IPS-NIHi11 (cell line): ENCODE measurements around the gene AGBL4.

ENCODE experiments used
- DNase-seq: peaks from one replicate; pipeline ENCODE4 v3.0.0; 2012; ENCODE audit warnings: mixed read lengths, low spot score

AGBL4 gene

DNA sequence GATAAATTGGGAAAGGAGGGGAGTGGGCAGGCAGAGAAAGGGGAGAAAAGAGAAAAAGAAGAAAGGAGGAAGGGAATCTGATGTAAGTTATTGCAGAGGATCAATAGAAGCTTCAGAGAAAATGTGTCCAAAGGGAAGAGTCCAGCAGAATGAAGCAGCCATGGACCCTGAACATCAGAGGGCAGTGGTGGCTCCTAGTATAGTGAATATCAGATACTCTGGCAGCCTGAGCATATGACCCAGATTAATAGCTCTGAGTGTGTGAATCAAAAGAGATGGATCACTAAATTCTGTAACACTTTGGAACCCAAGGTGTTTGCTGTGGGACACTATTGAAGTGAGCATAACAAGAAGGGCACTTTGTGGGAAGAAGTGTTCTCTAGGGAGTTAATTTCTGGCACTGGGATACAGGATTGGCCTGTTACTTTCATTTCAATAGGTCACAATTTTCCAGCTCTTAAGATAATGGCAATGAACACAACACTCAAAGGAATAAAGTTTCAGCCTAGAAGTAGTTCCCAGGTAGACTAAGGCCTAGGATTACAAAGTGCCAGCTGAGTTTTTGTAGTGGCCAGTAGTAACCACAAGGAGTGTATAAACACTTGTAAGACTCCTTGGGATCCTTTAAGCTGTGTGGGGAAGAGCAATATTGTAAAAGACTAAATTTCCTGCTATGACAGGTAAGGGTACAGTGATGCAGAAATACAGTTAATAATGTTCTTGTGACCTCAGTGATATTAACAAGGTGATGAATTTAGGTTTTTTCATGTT, 1082.6 kb downstream of the AGBL4 start:
- peak; percentile 5 for DNase-seq

- DNase-seq: no peak
These were observed 1083.4 kb downstream of the AGBL4 start for GRCh38 chr1:48940354-48940753.

- no peak for DNase-seq
These were observed 1083.9 kb downstream of the AGBL4 start for GRCh38 chr1:48939828-48940227.

DNA sequence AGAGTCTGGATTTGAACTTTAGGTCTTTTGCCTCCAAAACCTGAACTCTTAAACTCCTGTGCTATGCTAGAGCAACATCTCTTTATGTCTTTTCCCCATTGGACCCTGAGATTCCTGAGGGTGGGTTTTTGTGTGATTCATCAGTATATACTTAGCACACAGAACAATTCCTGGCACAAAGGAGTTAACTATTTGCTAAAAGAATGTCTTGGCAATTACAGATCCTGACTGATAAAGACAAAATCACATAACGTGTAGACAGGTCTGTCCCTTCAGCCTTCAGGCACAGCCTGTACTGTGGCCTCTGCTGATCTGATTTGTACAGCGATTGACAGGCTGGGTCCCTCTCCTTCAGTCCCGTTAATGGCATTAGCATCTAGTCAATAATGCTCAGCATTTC, 1084.7 kb downstream of the AGBL4 start:
- peak; percentile 8 for DNase-seq

DNA sequence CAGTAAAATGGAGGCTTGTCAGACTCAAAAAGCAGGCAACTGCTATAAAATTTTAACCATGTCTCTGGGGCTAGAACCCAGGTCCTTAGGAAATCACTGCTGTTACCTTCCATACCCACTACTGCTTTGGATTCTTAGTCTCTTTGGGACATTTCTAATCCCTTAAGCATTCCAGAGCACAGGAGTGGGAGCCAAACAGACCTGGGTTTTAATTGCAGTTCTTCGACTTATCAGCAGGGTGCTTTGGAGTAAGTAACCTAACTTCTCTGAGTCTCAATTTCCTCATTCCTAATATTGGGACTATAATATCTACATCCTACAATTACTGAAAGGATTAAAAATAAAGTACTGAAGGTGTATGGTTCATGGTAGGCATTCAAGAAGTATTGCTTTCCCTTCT, 1086.0 kb downstream of the AGBL4 start:
- peak; percentile 10 for DNase-seq

GRCh38 chr1:48936436-48936835, 1087.3 kb downstream of the AGBL4 start:
- DNase-seq: no peak

- DNase-seq: no peak
These were observed 1091.4 kb downstream of the AGBL4 start for GRCh38 chr1:48932366-48932765.

- DNase-seq: no peak
These were observed 1092.1 kb downstream of the AGBL4 start for GRCh38 chr1:48931506-48932192.

DNA sequence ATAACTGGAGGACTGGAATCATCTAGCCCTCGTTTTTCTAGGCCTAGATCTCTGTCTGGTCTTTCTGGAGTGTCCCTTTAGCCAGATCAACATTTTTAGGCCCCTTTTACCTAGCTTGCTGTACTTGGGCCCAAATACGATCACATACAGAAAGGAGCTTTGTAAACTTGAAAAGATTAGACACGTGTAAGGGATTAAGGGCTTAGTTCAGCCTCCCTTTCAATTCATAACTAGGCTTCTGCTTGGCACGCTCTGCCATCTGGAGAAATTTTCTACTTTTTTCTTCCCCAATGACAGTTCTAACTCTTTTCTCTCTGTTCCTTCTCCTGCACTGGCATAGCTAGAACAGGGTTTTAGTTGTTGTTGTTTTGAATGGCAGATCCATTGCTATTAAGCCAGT, 1093.7 kb downstream of the AGBL4 start:
- no peak for DNase-seq

GRCh38 chr1:48924099-48924498, 1099.7 kb downstream of the AGBL4 start:
- no peak for DNase-seq

DNA sequence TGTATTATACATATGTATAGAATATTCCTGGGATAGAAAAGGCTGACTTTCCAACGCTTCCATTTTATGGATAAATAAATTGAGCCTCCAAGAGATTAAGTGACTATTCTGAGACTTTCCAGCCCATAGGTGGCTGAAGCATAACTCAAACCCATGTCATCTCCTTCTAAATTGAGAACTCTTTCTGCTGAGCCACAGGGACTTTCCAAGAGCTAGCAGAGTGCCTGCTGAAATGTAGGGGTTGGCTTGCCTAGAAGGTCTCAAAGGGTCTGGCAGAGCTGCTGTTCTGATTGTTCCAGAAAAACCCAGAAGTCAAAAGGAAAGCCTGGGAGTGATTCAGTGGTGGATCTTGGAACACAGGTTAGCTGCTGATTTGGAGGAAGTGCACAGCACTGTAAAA, 1100.6 kb downstream of the AGBL4 start:
- no peak for DNase-seq

DNA sequence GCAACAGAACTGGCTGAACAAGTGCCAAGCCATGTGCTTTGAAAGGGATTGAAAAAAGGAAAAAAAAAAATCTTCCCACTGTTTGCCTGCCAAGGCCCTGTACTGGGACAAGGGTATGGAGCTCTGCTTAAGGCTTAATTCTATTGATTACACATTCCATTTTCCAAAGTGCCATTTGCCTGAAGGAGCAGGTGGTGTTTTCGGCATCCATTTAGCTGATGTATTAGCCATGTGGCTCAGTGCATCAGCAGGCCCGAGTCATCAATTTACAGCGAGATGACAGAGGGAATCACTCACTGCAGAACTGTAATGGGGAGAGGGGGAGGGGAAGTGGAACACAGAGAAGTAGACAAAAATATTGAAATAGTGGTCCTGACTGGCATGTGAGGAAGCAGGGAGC, 1102.9 kb downstream of the AGBL4 start:
- no peak for DNase-seq

DNA sequence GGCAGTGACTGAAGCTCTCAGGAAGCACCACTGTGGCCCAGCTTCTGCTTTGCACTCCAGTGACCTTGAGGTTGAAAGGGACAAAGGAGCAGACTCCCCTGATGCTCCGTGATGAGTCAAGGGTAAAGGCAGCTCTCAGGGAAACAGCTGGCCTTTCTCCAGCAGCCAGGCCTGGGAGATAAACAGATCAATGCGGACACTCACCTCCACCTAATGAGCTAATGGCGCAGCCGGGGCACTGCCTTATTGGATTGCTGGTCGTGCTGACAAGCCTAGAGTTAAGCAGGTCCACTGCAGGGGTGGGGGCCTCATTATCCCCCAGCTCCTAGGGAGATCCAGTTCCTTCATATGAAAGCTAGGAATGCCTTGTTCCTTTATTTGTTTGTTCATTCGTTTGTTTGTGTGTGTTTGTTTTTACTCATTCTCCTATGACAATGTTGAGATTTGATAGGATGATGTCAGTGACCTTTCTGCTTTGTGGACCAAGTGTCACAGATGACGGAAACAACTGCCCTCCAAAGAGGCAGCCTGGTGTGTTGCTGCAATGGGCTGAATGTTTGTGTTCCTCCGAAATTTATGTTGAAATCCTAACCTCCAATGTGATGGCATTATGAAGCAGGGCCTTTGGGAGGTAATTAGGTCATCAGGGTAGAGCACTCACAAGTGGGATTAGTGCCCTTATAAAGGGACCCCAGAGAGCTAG, 1105.7 kb downstream of the AGBL4 start:
- DNase-seq: no peak

DNA sequence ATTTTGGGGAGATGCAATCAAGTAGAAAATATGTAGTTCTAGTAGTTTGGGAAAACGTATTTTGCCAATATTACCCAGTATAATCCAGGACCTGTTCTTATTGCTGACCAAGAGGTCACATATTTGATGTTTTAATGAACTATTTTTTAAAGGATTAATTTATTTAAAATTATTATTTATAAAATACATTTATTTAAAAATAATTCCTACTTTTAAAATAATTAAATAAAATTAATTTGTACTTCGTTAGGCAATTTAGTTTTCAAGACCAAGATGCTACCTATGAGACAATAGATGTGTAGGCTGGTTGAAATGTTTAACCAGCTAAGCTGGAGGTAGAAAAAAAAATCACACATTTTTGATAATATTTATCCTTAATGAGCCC, 1106.7 kb downstream of the AGBL4 start:
- no peak for DNase-seq

GRCh38 chr1:48916130-48917069, 1107.4 kb downstream of the AGBL4 start:
- DNase-seq: peak; percentile 43

DNA sequence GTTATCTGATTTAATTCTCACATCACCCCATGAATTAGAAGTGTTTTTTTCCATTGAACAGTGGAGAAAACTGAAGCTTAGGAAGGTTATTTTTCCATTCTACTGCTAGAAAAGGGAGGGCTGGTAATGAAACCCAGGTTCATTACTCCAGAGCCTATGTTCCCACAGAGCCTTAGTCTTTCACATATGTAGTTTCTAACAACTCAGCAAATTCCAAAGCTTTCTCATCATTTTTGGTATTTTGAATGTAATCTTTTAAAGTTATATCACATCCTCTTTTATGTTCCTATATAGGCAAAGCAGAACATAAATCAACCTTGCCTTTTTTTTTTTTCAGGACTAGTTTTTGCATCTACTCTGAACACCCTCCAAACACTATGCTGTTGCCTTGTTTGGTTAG, 1115.1 kb downstream of the AGBL4 start:
- no peak for DNase-seq

DNA sequence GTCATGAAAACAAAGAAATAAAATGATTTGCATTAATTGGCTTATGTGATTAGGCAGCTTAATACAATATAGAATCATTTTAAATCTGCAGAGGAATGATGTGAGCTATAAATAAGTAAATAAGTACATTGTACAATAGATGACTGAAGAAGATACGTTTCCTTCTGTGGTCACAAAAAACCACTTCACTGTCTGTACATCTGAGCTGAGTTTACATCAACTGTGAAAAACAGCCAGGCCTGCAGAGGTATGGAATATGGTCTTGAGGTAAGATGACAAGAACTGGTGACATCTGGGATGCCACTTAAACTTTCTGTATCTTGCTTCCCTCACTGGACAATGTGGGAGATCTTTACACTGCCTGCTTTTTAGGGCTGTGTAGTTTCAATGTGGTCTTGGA, 1117.0 kb downstream of the AGBL4 start:
- DNase-seq: no peak

- DNase-seq: no peak
These were observed 1117.6 kb downstream of the AGBL4 start for GRCh38 chr1:48906164-48906563.

GRCh38 chr1:48903291-48903690, 1120.5 kb downstream of the AGBL4 start:
- no peak for DNase-seq

- no peak for DNase-seq
These were observed 1124.9 kb downstream of the AGBL4 start for GRCh38 chr1:48898894-48899293.

- no peak for DNase-seq
These were observed 1134.1 kb downstream of the AGBL4 start for GRCh38 chr1:48889615-48890014.

DNA sequence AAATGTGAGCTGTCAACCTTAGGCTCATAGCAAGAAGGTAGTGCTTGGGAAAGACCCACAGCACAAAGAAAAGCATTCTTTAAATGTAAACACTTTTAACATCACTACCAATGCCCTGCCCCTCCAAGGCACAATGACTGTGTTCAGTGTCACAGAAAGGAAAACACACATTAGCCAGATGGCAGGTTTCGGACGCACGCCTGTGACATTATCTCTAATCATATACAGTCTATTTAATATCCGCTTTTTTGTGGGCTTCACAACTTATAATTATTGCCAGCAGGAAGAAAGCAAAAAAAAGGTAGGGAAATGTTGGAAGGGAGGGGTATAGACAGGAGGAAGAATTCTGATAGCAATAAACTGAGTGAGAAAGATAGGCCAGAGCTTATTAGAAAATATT, 1134.7 kb downstream of the AGBL4 start:
- DNase-seq: no peak
